Stimulated activated naive CD8-positive, alpha-beta T cell treated with anti-CD3 and anti-CD28 coated beads, Interleukin-15, amount 100 ng/mL, for 72 hours (primary cell): Measurements from ENCODE around the gene WDR74.

Source experiments
- ATAC-seq: fragments of 150-1000 bp; cut with Tn5 transposase; 2 replicates; pipeline ENCODE4 v1.10.0; 2021; ENCODE audit warnings: mild to moderate bottlenecking, moderate library complexity
- DNase-seq, 2 donors: peaks; one replicate each; pipeline ENCODE4 v3.0.0; 2021 to 2022
- H3K27ac Mint-ChIP-seq, 2 donors: one replicate each; pipeline ENCODE4 v1.8.0; 2022; ENCODE audit warnings: mild to moderate bottlenecking in 2 of 2, mixed read lengths in 2 of 2, moderate library complexity in 2 of 2
- H3K27me3 Mint-ChIP-seq: one replicate; pipeline ENCODE4 v1.8.0; 2022; ENCODE audit warnings: mixed read lengths
- H3K4me1 Mint-ChIP-seq: one replicate; pipeline ENCODE4 v1.8.0; 2022; ENCODE audit warnings: mild to moderate bottlenecking, mixed read lengths
- H3K4me3 Mint-ChIP-seq, 2 donors: one replicate each; pipeline ENCODE4 v1.8.0; 2022; ENCODE audit warnings: mild to moderate bottlenecking in 2 of 2, mixed read lengths in 2 of 2, moderate library complexity in 1 of 2
- H3K9me3 Mint-ChIP-seq, 2 donors: one replicate each; pipeline ENCODE4 v1.8.0; 2022; ENCODE audit warnings: mixed read lengths in 2 of 2

WDR74 gene

GRCh38 chr11:62839050-62839945 lies at the start of gene WDR74:
Gene WDR74 (minus strand): TSS chr11:62839590. CDS start chr11:62839570, 20 bp downstream.
- no peaks in the 10 kb centered on the region for H3K27me3 Mint-ChIP-seq
- H3K4me1 Mint-ChIP-seq = peaks cover 50% of the 10 kb centered on the region
- peak; percentile 84 to 92 for DNase-seq
- ATAC-seq = peak; percentile 64
- no peaks in the 10 kb centered on the region for H3K9me3 Mint-ChIP-seq
- H3K27ac Mint-ChIP-seq = no peak within 1 kb of the TSS
- no peak within 1 kb of the TSS for H3K4me3 Mint-ChIP-seq

GRCh38 chr11:62889126-62889483 lies 49.7 kb upstream of the WDR74 start:
- Mint-ChIP-seq H3K27me3 (no peaks in the 10 kb centered on the region), H3K4me3 (no peak overlapping the region), H3K4me1 (peaks cover 70% of the 10 kb centered on the region), H3K27ac (peak overlapping the region; percentile 30 to 92), H3K9me3 (no peaks in the 10 kb centered on the region)
- DNase-seq (no peak), ATAC-seq (peak; percentile 2)

- DNase-seq (no peak), ATAC-seq (no peak)
- no peaks in the 10 kb centered on the region for H3K27me3 Mint-ChIP-seq
- peak overlapping the region in 1 of 2 donors; percentile 36 for H3K4me3 Mint-ChIP-seq
- peak overlapping the region in 1 of 2 donors; percentile 92 for H3K27ac Mint-ChIP-seq
- H3K9me3 Mint-ChIP-seq = no peaks in the 10 kb centered on the region
- peaks cover 77% of the 10 kb centered on the region for H3K4me1 Mint-ChIP-seq
These were observed 49.0 kb upstream of the WDR74 start for GRCh38 chr11:62888406-62888805.

- ATAC-seq = no peak
- Mint-ChIP-seq H3K27ac (peak overlapping the region; percentile 63 to 80), H3K27me3 (no peaks in the 10 kb centered on the region), H3K4me1 (peaks cover 84% of the 10 kb centered on the region), H3K9me3 (no peaks in the 10 kb centered on the region), H3K4me3 (peak overlapping the region; percentile 77 to 84)
- DNase-seq = no peak
These were observed 45.9 kb upstream of the WDR74 start for GRCh38 chr11:62885137-62885750.

- H3K9me3 Mint-ChIP-seq = no peaks in the 10 kb centered on the region
- ATAC-seq (no peak), DNase-seq (no peak)
- H3K4me1 Mint-ChIP-seq = peaks cover 81% of the 10 kb centered on the region
- H3K27me3 Mint-ChIP-seq = no peaks in the 10 kb centered on the region
- H3K4me3 Mint-ChIP-seq = peak overlapping the region; percentile 94
- peak overlapping the region; percentile 95 to 100 for H3K27ac Mint-ChIP-seq
These were observed 44.3 kb upstream of the WDR74 start for GRCh38 chr11:62883673-62884072.

- ATAC-seq = no peak
- no peaks in the 10 kb centered on the region for H3K9me3 Mint-ChIP-seq
- H3K27ac Mint-ChIP-seq = peak overlapping the region; percentile 100
- no peaks in the 10 kb centered on the region for H3K27me3 Mint-ChIP-seq
- DNase-seq = peak in 1 of 2 donors; percentile 31
- peaks cover 74% of the 10 kb centered on the region for H3K4me1 Mint-ChIP-seq
- peak overlapping the region; percentile 94 for H3K4me3 Mint-ChIP-seq
These were observed 43.6 kb upstream of the WDR74 start for GRCh38 chr11:62882788-62883501.

- DNase-seq = peak in 1 of 2 donors; percentile 39
- H3K4me3 Mint-ChIP-seq = peak overlapping the region; percentile 94
These were observed 43.0 kb upstream of the WDR74 start for GRCh38 chr11:62882431-62882749.

GRCh38 chr11:62881579-62882430 lies 42.4 kb upstream of the WDR74 start:
- no peaks in the 10 kb centered on the region for H3K27me3 Mint-ChIP-seq
- peak overlapping the region; percentile 94 for H3K4me3 Mint-ChIP-seq
- peaks cover 63% of the 10 kb centered on the region for H3K4me1 Mint-ChIP-seq
- H3K9me3 Mint-ChIP-seq = no peaks in the 10 kb centered on the region
- ATAC-seq (peak; percentile 74), DNase-seq (peak; percentile 93 to 97)
- H3K27ac Mint-ChIP-seq = peak overlapping the region; percentile 100

More at GRCh38 chr11:62882431-62882749, 43.0 kb upstream of the WDR74 start:
- H3K4me1 Mint-ChIP-seq = peaks cover 69% of the 10 kb centered on the region
- no peak for ATAC-seq
- H3K27ac Mint-ChIP-seq = peak overlapping the region; percentile 100
- H3K27me3 Mint-ChIP-seq = no peaks in the 10 kb centered on the region
- no peaks in the 10 kb centered on the region for H3K9me3 Mint-ChIP-seq

- peaks cover 58% of the 10 kb centered on the region for H3K4me1 Mint-ChIP-seq
- peak; percentile 90 to 92 for DNase-seq
- no peaks in the 10 kb centered on the region for H3K9me3 Mint-ChIP-seq
- peak; percentile 85 for ATAC-seq
- H3K27me3 Mint-ChIP-seq = no peaks in the 10 kb centered on the region
- H3K27ac Mint-ChIP-seq = peak within 1 kb of the TSS; percentile 100
- H3K4me3 Mint-ChIP-seq = peak within 1 kb of the TSS; percentile 94
These were observed 41.6 kb upstream of the WDR74 start, which contains the start of gene SLC3A2 for GRCh38 chr11:62880803-62881578. Gene SLC3A2 (plus strand): TSS chr11:62880896. CDS start chr11:62881024, 128 bp downstream.

GRCh38 chr11:62880231-62880802 lies 40.9 kb upstream of the WDR74 start:
- H3K9me3 Mint-ChIP-seq = no peaks in the 10 kb centered on the region
- peak; percentile 29 for ATAC-seq
- H3K4me3 Mint-ChIP-seq = peak overlapping the region; percentile 94
- no peaks in the 10 kb centered on the region for H3K27me3 Mint-ChIP-seq
- H3K4me1 Mint-ChIP-seq = peaks cover 52% of the 10 kb centered on the region
- DNase-seq = peak in 1 of 2 donors; percentile 63
- H3K27ac Mint-ChIP-seq = peak overlapping the region; percentile 100

- H3K27ac Mint-ChIP-seq = peak overlapping the region; percentile 100
- H3K9me3 Mint-ChIP-seq = no peaks in the 10 kb centered on the region
- H3K4me3 Mint-ChIP-seq = peak overlapping the region; percentile 94
- no peak for ATAC-seq
- no peaks in the 10 kb centered on the region for H3K27me3 Mint-ChIP-seq
- H3K4me1 Mint-ChIP-seq = peaks cover 44% of the 10 kb centered on the region
- DNase-seq = no peak
These were observed 40.0 kb upstream of the WDR74 start for GRCh38 chr11:62879235-62879978.

GRCh38 chr11:62876712-62877111 lies 37.3 kb upstream of the WDR74 start:
- Mint-ChIP-seq H3K4me1 (peaks cover 19% of the 10 kb centered on the region), H3K27ac (no peak overlapping the region), H3K4me3 (no peak overlapping the region), H3K27me3 (no peaks in the 10 kb centered on the region), H3K9me3 (no peaks in the 10 kb centered on the region)
- DNase-seq = no peak
- ATAC-seq = no peak

GRCh38 chr11:62875698-62876478 lies 36.5 kb upstream of the WDR74 start:
- Mint-ChIP-seq H3K9me3 (no peaks in the 10 kb centered on the region), H3K4me3 (no peak overlapping the region), H3K27me3 (no peaks in the 10 kb centered on the region), H3K27ac (no peak overlapping the region), H3K4me1 (peaks cover 14% of the 10 kb centered on the region)
- ATAC-seq (no peak), DNase-seq (no peak)
